Stimulated activated CD8-positive, alpha-beta memory T cell treated with anti-CD3 and anti-CD28 coated beads, Interleukin-4, amount 100 ng/mL, for 24 hours (primary cell): ENCODE results near the gene KATNA1.
A peak's percentile ranks its signal among the peaks of the same experiment; 100 is the strongest.
"Not testable (repeated sequence)": the region's sequence is repeated elsewhere in the genome, so short reads cannot be mapped to it uniquely, and the experiment has no call there.

Source experiments
- DNase-seq: peaks from one replicate; pipeline ENCODE4 v3.0.0-alpha.2; 2020; ENCODE audit warnings: low read depth

KATNA1 gene

DNA sequence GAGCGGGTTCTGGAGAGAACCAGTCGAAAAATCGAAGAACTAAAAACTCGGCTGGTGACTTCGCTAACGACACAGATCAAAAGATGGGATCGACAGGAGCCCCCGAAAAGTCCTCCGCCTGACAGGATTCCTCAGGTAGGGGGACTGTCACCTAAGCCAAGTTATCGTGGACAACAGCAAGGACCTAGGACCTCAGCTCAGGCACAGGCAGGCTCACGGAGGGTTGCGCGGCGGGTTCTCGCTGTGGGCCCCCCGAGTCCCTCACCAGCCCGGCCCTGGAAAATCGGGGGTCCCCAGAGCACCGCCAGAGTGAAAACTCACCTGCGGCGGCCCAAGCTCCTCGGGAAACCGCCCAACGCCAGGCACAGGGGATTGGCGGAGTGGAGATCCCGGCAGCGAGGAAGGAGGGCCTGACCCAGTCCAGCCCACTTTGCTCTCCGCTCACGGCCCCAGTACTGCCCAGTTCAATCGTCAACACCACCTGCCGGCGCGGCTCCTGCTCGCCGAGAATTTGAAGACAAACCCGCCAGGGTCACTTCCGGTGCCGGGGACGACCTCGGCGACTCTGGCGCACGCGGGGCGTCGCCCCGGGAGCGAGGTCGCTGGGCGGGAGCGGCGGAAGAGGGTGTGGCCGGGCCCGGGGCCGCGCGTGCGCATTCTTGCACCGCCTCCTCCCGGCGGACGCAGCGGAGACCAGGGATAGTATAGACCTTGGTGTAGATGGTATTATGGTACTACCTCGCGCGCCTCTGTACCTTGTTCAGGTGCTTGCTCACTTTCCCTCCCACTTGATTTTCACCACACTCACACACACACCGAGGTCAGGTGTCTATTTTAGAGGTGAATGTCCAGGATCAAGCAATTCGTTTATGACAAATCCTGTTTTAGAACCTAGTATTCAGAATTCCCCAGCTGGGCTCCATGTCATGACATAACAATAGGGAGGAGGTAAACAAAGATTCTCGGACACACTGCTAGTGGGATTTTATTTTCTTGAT lies at the start of gene KATNA1:
Gene KATNA1, minus strand, starts transcription at position 567 of the 998 bp plus-strand sequence. CDS start 10,167 bp downstream, outside the sequence.
- peak; percentile 80 for DNase-seq

DNA sequence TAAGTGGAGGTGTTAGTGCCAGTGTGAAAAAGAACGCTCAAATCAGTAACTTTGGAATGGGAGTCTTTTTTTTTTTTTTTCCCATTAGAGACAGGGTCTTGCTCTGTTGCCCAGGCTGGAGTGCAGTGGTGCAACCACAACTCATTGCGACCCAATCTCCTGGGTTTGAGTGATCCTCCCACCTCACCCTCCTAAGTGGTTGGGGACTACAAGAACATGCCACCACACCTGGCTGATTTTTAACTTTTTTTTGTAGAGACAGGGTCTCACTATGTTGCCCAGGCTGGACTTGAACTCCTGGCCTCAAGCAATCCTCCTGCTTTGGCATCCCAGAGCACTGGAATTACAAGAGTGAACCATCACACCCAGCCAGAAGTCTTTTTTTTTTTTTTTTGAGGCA lies 49.7 kb upstream of the KATNA1 start:
- DNase-seq, result no peak

- DNase-seq, result no peak
These were observed 48.4 kb upstream of the KATNA1 start for GRCh38 chr6:149696901-149697300.

- no peak for DNase-seq
These were observed 46.4 kb upstream of the KATNA1 start for GRCh38 chr6:149694921-149695320.

- DNase-seq, result no peak
These were observed 42.7 kb upstream of the KATNA1 start for GRCh38 chr6:149691201-149691600.

DNA sequence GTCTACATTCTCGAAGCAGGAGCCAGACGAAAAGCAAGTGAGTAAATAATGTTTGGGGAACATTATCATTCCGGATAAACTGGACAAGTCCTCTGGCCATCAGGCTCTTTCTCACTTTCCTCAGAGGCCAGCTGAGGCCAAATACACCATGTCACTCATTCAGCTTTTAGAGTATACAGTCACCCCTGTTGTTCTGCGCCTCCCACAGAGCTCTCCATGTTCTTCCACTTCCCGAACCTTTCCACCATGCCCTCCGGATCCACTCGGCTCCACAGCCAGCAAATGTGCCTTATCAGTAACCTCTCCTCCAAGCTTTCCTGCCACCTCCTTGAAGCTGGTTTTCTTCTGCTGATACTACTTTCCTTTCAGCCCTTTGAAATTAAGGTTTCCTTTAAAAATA lies 37.7 kb upstream of the KATNA1 start:
- DNase-seq, result no peak

- DNase-seq, result no peak
These were observed 34.8 kb upstream of the KATNA1 start for GRCh38 chr6:149683256-149683859.

DNA sequence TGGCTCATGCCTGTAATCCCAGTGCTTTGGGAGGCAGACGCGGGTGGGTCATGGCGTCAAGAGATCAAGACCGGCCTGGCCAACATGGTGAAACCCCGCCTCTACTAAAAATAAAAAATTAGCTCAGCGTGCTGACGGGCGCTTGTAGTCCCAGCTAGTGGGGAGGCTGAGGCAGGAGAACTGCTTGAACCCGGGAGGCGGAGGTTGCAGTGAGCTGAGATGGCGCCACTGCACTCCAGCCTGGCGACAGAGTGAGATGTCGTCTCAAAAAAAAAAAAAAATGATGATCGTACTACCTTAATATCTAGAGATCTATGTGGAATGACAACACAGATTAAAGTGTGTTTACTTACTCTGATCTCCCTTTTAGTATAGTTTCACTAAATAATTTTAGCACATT lies 33.3 kb upstream of the KATNA1 start:
- DNase-seq, result not testable (repeated sequence)

DNA sequence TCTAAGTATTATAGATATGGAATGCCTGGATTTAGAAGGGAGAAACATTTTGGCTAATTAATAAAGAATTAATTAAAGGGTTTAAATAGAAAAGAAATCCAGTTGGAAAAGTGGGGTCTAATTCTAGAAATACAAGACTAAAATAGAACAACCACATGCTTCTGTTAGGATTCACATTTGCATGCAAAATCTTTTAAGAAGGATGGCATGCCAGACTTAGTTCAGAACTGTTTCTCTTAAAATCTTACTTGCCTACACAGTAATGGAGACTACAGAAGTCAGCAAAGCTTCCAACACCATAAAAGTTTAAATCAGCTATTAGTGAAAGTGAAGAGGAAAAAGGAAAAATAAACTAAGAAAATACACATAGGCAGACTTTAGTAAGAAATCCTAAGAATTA lies 32.7 kb upstream of the KATNA1 start:
- DNase-seq, result no peak

DNA sequence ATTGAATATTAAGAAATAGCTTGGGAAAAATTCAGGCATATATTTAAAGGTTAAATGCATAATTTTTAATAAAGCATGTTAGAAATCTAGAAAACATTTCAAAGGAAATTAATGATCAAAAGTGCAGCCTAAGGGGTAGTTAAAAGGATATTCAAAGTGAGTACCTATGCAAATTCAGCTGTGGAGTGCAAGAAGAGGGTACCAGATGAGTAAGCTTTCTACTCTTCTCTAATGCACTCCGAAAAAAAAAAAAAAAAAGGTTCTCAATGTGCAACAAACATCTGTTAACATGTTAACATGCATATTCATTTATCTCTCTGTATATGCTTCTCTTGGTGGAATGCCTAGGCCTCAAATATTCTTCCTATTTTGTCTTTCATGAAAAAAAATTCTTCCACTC lies 32.0 kb upstream of the KATNA1 start:
- no peak for DNase-seq

- not testable (repeated sequence) for DNase-seq
These were observed 23.8 kb upstream of the KATNA1 start for GRCh38 chr6:149672265-149672664.

DNA sequence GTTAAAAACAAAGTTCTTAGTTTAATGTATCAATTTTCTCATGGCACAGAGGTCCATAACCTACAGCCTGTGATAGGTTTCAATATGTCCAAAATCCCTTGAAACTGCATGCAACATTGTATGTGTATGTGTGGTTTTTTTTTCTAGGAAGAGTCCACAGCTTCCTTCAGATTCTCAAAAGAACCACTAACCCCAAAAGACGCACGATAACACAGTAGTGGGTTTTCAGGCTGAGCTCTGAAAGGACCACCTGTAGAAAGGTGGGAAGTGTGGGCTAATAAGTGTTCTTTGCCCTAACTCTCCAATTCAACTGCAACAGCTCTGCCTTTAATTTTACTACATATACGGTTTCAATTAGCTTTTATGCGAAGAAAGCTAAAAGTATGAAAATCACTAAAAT lies 11.5 kb upstream of the KATNA1 start:
- DNase-seq, result no peak

DNA sequence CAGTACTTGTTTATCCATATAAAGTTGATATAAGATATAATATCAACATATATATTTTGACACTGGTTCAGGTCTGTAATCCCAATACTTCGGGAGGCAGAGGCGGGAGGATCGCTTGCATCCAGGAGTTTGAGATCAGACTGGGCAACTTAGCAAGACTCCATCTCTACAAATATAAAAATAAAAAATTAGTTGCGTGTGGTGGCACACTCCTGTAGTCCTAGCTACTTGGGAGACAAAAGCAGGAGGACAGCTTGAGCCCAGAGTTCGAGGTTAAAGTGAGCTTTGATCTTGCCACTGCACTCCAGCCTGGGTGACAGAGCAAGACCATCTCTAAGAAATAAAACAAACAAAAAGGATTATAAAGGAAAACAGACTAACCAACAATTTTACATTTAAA lies 8.9 kb upstream of the KATNA1 start:
- DNase-seq, result no peak

GRCh38 chr6:149651056-149651455 lies 2.5 kb upstream of the KATNA1 start:
- DNase-seq, result no peak

- DNase-seq, result no peak
These were observed 1.9 kb downstream of the KATNA1 start for GRCh38 chr6:149646599-149646998.

DNA sequence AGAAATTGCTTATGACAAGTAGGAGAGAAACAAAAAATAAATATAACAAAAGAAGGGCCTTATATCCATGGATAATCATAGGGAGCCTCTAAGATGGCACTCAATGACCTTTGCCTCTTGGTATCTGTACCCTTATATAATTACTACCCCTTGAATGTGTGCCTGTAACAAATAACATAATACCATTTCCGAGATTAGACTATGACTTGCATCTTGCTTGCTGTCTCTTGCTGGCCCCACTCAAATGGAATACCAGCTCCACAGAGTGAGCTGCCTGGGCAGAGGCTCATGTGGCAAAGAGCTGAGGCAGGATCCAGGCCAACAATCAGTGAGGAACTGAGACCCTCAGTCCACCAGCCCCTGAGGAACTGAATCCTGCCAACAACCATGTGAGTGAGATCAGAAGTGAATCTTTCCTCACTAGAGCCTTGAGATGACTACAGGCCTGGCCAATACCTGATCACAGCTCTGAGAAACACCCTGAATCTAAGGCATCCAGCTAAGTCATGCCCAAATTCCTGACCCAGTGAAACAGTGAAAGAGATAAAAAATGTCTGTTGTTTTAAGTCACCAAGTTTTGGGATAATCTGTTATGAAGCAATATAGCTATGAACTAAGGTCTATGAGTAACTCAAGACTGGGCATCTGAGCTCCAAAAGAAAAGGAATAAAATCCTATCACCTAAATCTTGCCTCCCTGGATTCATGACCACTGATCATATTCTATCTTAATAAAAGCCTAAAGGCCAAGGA lies 5.5 kb downstream of the KATNA1 start:
- no peak for DNase-seq

DNA sequence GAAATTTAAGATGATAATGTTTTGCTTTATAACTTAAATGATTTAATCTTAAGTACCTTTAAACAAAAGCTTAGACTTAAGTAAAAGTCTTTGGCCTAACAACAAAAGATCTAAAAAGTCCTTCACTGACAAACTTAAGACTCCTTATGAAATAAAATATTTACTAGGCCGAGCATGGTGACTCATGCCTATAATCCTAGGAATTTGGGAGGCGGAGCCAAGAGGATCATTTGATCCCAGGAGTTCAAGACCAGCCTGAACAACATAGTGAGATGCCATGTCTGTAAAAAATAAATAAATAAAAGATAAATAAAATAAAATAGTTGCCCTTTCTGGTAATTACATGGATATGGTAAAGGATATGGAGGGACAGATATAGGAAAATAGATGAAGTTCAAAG lies 12.4 kb downstream of the KATNA1 start:
- no peak for DNase-seq

GRCh38 chr6:149634315-149634714 lies 14.2 kb downstream of the KATNA1 start:
- DNase-seq, result no peak

GRCh38 chr6:149628875-149629510 lies 19.5 kb downstream of the KATNA1 start:
- no peak for DNase-seq

DNA sequence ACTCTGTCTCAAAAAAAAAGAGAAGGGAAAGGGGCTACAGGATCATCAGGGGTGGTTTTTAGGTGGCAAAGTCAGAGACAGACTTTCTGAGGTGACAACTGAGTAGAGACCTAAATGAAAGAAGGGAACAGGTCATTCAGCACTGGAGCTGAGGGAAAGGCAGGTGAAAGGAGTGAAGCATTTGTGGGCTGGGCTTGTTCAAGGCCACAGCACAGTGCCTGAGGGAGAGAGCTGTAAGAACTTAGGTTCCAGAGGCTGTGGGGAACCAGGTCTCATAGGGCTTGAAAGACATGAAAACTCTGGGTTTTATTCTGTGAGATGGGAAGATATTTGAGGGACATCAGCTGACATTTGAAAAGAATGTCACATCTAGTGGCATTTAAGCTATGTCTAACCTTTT lies 20.8 kb downstream of the KATNA1 start:
- DNase-seq, result no peak

GRCh38 chr6:149615805-149616204 lies 32.7 kb downstream of the KATNA1 start:
- no peak for DNase-seq

DNA sequence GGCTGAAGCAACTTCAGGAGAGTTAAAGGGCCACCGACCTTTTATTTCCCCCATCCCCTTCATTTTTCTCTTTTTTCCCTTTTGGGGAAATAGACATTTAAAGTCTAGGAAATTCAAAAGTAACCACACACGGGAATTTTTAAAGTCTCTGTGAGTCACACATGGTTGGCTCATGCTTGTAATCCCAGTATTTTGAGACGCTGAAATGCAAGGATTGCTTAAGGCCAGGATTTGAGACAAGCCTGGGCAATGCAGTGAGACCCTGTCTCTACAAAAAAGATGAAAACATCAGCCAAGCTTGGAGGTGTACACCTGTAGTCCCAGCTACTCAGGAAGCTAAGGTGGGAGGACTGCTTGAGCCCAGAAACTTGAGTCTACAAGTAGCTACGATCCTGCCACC lies 34.2 kb downstream of the KATNA1 start:
- DNase-seq, result no peak
